GM18502 (cell line): ENCODE measurements around the gene COPS6.
A peak's percentile ranks its signal among the peaks of the same experiment; 100 is the strongest.

Experiments used
- ATAC-seq: cut with Tn5 transposase; IDR thresholded peaks from one replicate; pipeline ENCODE4 v1.9.1; 2021; ENCODE audit warnings: mild to moderate bottlenecking; ENCODE audit not compliant: unreplicated experiment, poor library complexity

The COPS6 gene

GRCh38 chr7:100088621-100089457, at the start of gene COPS6:
COPS6 (plus strand) TSS chr7:100088969; CDS start chr7:100088991, 22 bp downstream.
- ATAC-seq, result no peak

DNA sequence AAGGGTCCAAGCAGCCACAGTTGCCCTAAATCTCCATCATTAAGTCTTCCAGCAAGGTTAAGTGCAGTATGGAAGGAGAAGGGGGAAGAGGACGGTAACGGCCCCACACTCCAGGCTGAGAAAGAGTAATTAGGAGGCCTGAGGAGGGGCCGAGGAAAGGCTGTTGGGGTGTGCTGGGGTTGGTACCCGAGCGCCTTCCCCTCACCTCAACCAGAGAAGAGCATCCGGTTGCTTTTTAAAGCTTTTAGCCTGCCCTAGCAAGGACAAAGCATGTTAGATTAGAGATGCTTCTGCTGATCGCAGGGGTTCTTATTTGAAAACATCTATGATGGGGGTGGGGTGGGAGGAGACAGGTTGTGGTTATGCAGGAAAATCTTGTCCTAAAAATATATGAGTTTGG, 48.2 kb upstream of the COPS6 start:
- no peak for ATAC-seq

- ATAC-seq, result no peak
Observed at GRCh38 chr7:100044718-100045117, 44.1 kb upstream of the COPS6 start.

DNA sequence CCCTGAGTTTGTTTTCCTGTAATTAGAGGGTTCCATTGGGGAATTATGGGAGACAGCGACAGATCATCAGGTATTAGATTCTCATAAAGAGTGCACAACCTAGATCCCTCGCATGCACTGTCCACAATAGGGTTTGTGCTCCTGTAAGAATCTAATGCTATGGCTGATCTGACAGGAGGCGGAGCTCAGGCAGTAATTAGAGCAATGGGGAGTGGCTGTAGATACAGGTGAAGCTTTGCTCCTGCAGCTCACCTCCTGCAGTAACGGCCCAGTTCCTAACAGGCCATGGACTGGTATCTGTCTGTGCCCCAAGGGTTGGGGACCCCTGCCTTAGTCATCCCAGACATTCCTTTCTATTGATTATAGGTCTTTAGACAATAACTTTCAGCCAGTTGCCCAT, 40.1 kb upstream of the COPS6 start:
- no peak for ATAC-seq

DNA sequence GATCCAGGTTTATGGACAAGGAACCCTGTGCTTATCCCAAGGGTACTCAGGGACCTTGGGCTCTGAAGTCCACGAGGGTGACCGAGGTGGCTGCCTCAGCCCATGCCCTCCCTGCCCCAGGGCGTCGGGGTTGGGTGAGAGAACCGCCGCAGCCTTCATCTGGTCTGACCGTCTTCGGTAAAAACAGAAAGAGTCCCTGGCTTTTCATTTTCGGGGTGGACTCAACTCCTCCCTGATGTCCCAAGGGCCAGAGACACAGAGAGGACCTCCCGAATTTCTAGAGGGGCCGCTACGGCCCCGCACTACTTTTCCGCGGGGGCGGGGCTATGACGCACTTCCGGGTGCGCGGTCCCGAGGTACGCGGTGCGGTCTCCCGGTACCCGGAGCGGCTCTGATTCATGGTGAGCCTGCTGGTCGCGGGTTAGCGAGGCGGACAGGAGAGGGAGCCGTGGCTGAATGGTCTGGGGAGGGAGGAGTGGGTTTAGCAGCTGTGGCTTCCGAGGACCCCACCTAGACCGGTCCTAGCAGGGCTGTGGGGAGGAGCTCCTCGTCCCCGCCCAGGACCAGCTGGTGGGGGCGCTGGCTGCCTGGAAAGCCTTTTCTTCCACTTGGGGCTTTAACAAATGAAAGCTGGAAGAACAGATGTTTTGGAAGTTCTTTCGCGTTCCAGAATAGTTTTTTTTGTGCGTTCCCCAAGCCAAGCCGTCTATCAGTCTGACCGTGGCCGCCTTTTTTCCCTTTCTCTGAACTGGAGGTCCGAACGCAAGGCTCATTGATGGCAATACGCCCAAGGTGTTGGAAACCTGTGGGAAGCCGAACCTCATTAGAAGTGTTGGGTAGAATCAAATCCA, 39.1 kb upstream of the COPS6 start, which contains the start of gene ZSCAN21:
ZSCAN21 (plus strand) TSS at position 334 of the 851 bp plus-strand sequence. CDS start 7,233 bp downstream, outside the sequence.
- ATAC-seq, result peak; percentile 93

DNA sequence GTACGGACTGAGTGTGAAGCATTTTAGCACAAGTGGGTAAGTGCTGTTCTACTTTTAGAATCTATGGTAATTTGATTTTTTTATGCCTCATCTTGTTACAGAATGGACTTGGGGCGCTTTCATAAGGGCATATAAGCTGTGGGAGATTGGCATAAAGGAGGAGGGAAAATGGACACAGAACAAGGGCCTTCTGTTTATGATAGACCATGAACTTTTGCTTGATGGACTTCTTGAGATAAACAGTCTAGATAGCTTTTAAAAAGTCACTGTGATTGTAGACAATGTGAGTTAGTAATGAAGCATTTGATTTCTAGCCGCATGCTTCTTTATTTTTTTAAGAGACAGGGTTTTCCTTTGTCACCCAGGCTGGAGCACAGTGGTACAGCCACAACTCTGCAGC, 37.2 kb upstream of the COPS6 start:
- ATAC-seq, result no peak

DNA sequence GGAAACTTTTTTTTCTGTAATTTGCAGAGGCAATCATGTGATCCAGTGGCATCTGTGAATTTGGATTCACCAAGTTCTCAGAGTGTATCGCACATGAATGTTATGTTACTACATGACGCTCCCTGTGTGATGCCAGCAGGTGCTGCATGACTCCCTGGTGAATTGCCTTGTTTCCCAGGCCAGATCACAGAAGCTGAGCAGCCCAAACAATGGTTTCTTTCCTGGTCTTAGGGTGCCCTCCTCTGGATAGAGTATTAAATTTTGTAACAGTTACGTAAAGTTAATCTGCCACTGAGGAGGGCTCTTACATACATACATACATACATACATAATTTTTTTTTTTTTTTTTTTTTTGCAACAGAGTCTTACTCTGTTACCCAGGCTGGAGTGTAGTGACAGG, 35.6 kb upstream of the COPS6 start:
- ATAC-seq, result no peak

DNA sequence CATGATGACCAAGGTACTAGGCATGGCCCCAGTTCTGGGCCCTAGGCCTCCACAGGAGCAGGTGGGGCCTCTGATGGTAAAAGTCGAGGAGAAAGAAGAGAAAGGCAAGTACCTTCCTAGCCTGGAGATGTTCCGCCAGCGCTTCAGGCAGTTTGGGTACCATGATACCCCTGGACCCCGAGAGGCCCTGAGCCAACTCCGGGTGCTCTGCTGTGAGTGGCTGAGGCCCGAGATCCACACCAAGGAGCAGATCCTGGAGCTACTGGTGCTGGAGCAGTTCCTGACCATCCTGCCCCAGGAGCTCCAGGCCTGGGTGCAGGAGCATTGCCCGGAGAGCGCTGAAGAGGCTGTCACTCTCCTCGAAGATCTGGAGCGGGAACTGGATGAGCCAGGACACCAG, 31.8 kb upstream of the COPS6 start:
- no peak for ATAC-seq

- ATAC-seq, result no peak
Observed at GRCh38 chr7:100059251-100059739, 29.5 kb upstream of the COPS6 start.

DNA sequence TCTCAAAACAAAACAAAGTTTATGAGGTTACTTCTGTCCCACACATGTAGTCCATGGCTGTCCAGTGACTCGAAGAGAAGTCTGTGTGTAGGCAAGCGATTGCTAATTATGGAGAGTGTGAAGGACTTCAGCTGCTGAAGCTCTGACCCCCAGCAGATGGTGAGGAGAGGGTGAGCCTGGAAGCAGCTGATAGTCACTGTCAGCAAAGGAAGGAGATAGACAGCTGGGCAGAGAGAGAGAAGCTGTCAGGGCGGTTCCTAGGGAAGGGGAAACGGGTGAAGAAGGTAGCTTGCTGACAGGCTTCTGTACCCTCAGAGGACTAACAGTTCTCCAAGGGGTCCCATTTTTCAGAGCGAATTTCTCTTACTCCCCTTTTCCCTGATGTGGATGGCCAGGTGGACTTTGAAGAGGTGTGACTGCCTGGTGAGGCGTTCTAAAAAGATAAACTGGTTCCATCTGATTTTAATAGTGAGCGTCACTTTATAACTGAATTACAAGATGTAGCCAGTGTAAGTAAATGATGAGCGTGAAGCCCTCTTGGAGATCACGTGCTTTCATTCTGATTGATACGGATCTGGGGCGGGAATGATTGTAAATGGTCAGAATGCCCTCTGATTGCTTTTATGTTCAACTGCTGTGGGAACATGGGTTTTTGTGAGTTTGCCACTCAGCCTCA, 27.1 kb upstream of the COPS6 start:
- no peak for ATAC-seq

DNA sequence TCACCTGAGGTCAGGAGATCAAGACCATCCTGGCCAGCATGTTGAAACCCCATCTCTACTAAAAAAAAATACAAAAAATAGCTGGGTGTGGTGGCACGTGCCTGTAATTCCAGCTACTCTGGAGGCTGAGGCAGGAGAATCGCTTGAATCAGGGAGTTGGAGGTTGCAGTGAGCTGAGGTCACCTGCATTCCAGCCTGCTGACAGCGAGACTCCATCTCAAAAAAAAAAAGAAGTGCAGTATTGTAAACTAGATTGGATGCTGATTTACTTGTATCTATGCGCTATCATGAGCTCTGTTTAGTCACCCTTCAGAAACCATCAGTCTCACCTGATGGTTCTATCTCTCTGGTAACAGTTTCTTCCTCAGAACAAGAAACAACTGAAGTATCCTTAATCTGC, 25.4 kb upstream of the COPS6 start:
- no peak for ATAC-seq

- no peak for ATAC-seq
Observed at GRCh38 chr7:100064162-100064561, 24.6 kb upstream of the COPS6 start.

- no peak for ATAC-seq
Observed at GRCh38 chr7:100065452-100066186, 23.1 kb upstream of the COPS6 start.

DNA sequence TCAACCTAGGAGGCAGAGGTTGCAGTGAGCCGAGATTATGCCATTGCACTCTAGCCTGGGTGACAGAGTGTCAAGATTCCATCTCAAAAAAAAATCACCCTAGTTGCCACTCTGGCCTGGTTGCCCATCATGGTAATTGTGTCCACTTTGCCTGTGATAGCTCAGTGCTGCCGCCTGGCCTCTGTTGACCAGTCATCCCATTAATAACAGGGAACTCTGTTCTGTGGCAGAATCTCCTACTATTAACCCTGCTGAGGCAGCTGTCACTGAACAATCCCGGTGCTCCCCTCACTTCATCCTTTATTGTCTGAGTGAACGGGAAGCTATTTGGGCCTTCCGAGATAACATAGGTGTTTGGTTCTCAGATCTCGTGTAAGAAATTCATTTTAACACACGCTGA, 21.8 kb upstream of the COPS6 start:
- ATAC-seq, result no peak

GRCh38 chr7:100069991-100070390, 18.8 kb upstream of the COPS6 start:
- no peak for ATAC-seq

DNA sequence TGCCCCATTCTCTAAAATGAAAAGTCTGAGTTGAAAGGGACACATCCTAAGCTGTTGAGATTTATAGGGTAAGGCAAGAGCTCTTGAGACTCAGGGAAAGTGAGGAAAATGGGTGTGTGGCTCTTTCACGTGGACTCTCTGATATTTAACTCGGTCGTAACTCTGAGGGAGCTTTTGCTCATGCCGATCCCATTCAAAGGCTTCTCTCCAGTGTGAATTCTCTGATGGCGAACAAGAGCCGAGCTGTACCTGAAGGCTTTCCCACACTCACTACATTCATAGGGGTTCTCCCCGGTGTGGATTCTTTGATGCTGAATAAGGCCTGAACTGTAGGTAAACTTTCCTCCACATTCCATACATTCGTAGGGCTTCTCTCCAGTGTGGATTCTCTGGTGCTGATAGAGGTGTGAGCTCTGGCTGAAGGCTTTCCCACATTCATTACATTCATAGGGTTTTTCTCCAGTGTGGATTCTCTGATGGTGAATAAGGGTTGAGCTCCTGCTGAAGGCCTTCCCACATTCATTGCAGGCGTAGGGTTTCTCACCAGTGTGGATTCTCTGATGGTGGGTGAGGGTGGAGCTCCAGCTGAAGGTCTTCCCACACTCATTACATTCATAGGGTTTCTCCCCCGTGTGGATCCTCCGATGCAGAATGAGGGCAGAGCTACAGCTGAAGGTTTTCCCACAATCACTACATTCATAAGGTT, 17.6 kb upstream of the COPS6 start:
- ATAC-seq, result no peak

DNA sequence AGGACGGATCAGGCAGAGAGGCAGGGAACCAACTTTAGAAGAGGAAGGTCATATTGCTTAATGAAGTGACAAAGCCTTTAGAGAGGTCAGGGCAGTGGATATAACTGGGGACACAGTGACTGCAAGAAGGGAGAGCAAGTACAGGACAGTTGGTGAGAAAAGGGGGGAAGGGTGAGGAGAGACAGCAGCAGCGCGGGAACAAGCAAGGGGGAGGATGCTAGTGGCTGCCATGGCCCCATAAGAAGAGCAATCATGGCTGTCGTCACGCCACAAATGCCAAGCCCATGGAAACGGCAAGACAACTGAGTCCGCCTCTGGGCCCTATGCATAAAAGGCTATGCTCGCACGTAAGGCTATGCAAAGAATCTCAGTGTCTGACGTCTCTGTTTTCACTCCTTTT, 16.3 kb upstream of the COPS6 start:
- ATAC-seq, result no peak

DNA sequence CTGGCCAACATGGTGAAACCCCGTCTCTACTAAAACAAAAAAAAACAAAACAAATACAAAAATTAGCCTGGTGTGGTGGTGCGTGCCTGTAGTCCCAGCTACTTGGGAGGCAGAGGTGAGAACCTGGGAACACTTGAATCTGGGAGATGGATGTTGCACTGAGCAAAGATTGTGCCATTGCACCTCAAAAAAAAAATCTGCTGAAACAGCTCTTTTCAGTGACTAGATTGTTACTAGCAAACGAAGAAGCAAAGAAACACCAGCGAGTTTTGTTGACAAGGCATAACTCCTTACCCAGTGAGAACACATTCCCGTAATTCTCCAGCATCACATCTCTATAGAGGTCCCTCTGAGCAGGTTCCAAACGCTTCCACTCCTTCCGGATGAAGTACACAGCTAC, 13.9 kb upstream of the COPS6 start:
- ATAC-seq, result no peak

DNA sequence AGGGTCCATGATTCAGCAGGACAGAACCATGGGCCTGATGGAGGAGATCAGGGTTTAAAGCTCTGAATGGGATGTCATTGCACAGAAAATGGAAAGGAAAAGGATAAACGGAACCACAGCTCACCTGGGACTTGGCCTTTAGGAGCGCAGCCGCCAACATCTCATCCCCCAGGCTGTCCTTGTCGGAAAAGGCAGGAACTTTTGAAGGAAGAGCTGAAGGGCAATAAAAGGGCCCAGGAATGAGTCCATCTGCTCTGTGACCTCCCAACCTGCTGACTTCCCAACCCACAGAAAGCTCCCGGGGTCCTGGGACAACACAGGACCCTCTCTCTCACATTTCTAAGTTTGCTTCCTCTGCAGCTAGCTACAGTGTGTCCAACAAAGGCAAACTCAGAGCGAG, 13.4 kb upstream of the COPS6 start:
- no peak for ATAC-seq
